Prostate gland (tissue), 2 donors: ENCODE measurements around the gene IER3. TPM values are rescaled to one million over a fixed set of nuclear protein-coding genes. Genes with fewer than 3 reads are reported as not detected.
A peak's percentile ranks its signal among the peaks of the same experiment; 100 is the strongest.

Source experiments
- DNase-seq: peaks from one replicate; pipeline ENCODE4 v3.0.0-alpha.2; 2019; ENCODE audit warnings: low spot score
- H3K27ac ChIP-seq, 2 donors: fragments of 200-600 bp; sonication (generic); 2 replicates each; pipeline ENCODE4 v1.5.1; 2017 to 2019
- H3K27me3 ChIP-seq: fragments of 200-600 bp; sonication (generic); replicated peaks from 2 replicates; pipeline ENCODE4 v1.5.1; 2019; ENCODE audit not compliant: insufficient read depth
- H3K36me3 ChIP-seq, 2 donors: fragments of 200-600 bp; sonication (generic); 1 replicate in 1 of 2; 2 replicates in 1 of 2; pipeline versions ENCODE4 v1.5.1 to v1.8.1; 2017 to 2019
- H3K4me1 ChIP-seq: fragments of 200-600 bp; sonication (generic); replicated peaks from 2 replicates; pipeline ENCODE4 v1.5.1; 2019
- H3K4me3 ChIP-seq, 2 donors: fragments of 200-600 bp; sonication (generic); 2 replicates each; pipeline ENCODE4 v1.5.1; 2017 to 2019
- H3K9me3 ChIP-seq: fragments of 200-600 bp; sonication (generic); 2 replicates; pipeline ENCODE4 v1.5.1; 2017
- CTCF ChIP-seq, 4 experiments: fragments of 200-600 bp in 2 of 4; fragments of 450-650 bp in 2 of 4; sonication (generic) in 2 of 4; IDR thresholded peaks; 1 replicate in 3 of 4; 2 replicates in 1 of 4; pipeline ENCODE4 v1.5.1; 2016 to 2019; ENCODE audit warnings: antibody characterized with exemption in 4 of 4, mild to moderate bottlenecking in 2 of 4, moderate library complexity in 2 of 4
- POLR2A ChIP-seq: fragments of 450-650 bp; IDR thresholded peaks from one replicate; pipeline ENCODE4 v1.6.1; 2016; ENCODE audit warnings: antibody characterized with exemption, mild to moderate bottlenecking
- POLR2AphosphoS5 ChIP-seq: sonication (generic); formaldehyde crosslinking; IDR thresholded peaks from one replicate; pipeline ENCODE4 v1.6.1; 2017; ENCODE audit warnings: antibody characterized with exemption
- WGBS: methylation state at CpG from one replicate; pipeline ENCODE4 v1.1.5; 2018; 5-methylcytosine and 5-hydroxymethylcytosine counted together
- intact Hi-C: fragments of 100-400 bp; cut with DNase I; formaldehyde crosslinking; loops from one replicate; pipeline ENCODE4 v1.14.2; 2022
- total RNA-seq, 2 donors: library from RNA; depleted of rRNA; stranded (reverse); fragments of >200 nt; gene quantifications; one replicate each; pipeline ENCODE4 v1.1.0, GENCODE V29; 2016

The IER3 gene
- total RNA-seq, 2 donors from 2014 or later: 13.9 to 26.4 TPM

DNA sequence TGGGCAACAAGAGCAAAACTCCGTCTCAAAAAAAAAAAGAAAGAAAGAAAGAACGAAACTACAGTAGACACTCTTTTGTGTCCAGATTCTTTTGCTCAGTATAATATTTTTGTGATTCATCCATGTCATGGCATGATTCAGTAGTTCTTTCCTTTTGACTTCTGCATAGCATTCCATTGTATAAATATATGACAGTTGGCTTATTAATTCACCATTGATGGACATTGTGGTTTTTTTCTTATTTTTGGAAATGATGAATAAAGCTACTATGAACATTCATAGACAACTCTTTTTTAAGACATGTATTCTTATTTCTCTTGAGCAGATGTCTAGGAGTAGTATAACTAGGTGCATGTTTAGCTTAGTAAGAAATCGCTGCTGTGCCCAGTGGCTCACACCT is 10.3 kb upstream of the IER3 start:
- DNase-seq: no peak
- no peak overlapping the region for H3K4me3 ChIP-seq
- TF ChIP-seq POLR2A: no peak
- TF ChIP-seq POLR2AphosphoS5: no peak
- no peak for TF ChIP-seq CTCF (IDR thresholded peaks at IDR 0.05)
- H3K9me3 ChIP-seq: no peaks in the 10 kb centered on the region
- H3K27me3 ChIP-seq: no peaks in the 10 kb centered on the region
- intact Hi-C loops: no loop called here
- no peaks in the 10 kb centered on the region for H3K4me1 ChIP-seq
- WGBS: 92% methylated on average over 3 of the region's 3 CpGs
- H3K27ac ChIP-seq: no peak overlapping the region
- no peaks in the 10 kb centered on the region for H3K36me3 ChIP-seq

DNA sequence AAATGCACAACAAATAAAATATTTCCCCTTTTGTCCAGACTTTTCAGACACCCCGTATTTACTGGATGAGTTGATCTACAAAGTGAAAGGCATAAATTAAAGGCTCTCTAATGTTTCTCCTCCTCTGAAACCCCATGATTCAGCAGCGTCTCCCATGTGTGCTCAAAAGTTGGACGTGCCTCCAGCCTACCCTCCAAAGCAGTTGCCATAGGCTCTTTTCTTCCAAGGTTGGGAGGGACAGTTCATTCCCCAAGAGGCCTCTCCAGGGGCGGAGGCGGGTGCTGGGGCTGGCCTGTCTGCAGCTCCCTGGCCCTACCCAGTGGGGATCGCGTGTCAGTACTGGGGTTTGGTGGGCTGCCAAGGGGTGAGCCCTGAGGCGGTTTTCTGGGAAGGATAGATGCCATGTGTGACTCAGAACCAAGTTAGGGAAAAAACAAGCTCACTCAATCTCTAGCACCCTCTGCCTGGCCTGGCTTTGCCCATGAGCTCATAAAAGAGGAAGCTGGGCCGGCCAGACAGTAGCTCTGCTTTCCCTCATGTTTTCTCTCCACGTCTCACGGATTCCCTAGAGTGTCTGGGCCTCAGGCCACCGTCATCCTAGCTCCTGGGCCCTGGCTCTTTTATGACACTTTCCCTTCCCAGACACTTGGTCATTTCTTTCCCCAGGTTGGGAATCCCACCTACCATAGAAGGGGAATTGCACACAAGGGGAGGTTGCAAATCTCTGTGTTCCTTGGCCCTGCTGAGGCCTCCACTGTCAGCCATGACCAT is 8.0 kb upstream of the IER3 start:
- H3K9me3 ChIP-seq: no peaks in the 10 kb centered on the region
- peak overlapping the region; percentile 57 to 82 for H3K27ac ChIP-seq
- no peak for TF ChIP-seq CTCF (IDR thresholded peaks at IDR 0.05)
- TF ChIP-seq POLR2AphosphoS5: peak; percentile 92
- peak; percentile 32 for TF ChIP-seq POLR2A
- H3K4me3 ChIP-seq: no peak overlapping the region
- 15% methylated on average over 12 of the region's 12 CpGs for WGBS
- H3K4me1 ChIP-seq: no peaks in the 10 kb centered on the region
- H3K36me3 ChIP-seq: no peaks in the 10 kb centered on the region
- peak; percentile 94 for DNase-seq
- intact Hi-C loops: loop anchor here (2.0 kb wide), 1 partner anchor 30 kb away; no protein-coding TSS in a partner anchor
- no peaks in the 10 kb centered on the region for H3K27me3 ChIP-seq

DNA sequence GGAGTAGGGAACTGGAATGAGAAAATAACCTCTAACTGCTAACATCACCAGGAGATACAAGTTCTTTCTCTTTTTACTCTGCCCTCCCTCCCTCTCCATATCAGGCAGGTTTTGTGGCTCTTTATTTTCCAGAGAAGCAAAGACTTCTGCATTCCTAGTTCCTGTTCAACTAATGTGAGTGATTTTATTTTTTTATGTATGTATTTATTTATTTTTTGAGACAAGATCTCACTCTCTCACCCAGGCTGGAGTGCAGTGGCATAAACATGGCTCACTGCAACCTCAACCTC is 6.0 kb upstream of the IER3 start:
- Histone ChIP-seq H3K27ac (peak overlapping the region; percentile 9 to 39), H3K4me3 (no peak overlapping the region), H3K27me3 (no peaks in the 10 kb centered on the region), H3K9me3 (no peaks in the 10 kb centered on the region), H3K4me1 (no peaks in the 10 kb centered on the region), H3K36me3 (no peaks in the 10 kb centered on the region)
- DNase-seq: no peak
- intact Hi-C loops: no loop called here
- TF ChIP-seq POLR2AphosphoS5 (no peak), CTCF (IDR thresholded peaks at IDR 0.05) (no peak), POLR2A (no peak)

- Histone ChIP-seq H3K4me1 (no peaks in the 10 kb centered on the region), H3K27me3 (no peaks in the 10 kb centered on the region), H3K4me3 (no peak overlapping the region), H3K36me3 (no peaks in the 10 kb centered on the region), H3K9me3 (no peaks in the 10 kb centered on the region), H3K27ac (peak overlapping the region; percentile 9 to 39)
- WGBS: 71% methylated on average over 12 of the region's 12 CpGs
- no peak for DNase-seq
- TF ChIP-seq CTCF (IDR thresholded peaks at IDR 0.05) (no peak), POLR2A (peak; percentile 45)
- intact Hi-C loops: no loop called here
Measured at GRCh38 chr6:30749554-30750378, 5.4 kb upstream of the IER3 start.
